ENCODE measurements around the gene TOPORS.
A peak's percentile ranks its signal among the peaks of the same experiment; 100 is the strongest.
"Not testable (repeated sequence)": the region's sequence is repeated elsewhere in the genome, so short reads cannot be mapped to it uniquely, and the experiment has no call there.

TOPORS gene

GRCh38 chr9:32565967-32566366, 13.6 kb upstream of the TOPORS start:
- DNase-seq = no peak

GRCh38 chr9:32558408-32558934, 6.1 kb upstream of the TOPORS start:
- no peak for DNase-seq

GRCh38 chr9:32554591-32554990, 2.2 kb upstream of the TOPORS start:
- no peak for DNase-seq

DNA sequence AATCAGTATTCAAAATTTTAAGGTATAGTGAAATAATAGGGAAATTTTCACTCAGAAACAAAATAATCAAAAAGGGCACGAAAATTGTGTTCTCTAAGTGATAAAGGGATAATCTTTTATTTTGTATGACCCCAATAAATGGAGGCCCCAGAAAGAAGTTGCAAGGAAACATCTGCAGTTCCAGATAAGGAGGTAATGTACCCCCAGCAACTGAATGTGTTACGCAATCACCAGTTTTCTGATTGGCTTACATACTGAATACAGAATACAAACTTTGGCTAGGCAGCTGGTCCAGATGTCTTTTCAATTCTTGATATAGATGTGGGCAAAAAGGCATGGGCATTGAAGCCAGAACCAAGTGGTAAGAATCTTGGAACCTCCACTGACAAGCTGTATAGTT, 1.7 kb upstream of the TOPORS start:
- no peak for DNase-seq

- DNase-seq = peak; percentile 58 to 59
Observed at GRCh38 chr9:32551276-32552051, 922 bp downstream of the TOPORS start.

- DNase-seq = peak; percentile 91 to 93
Observed at GRCh38 chr9:32550562-32551275, 1.7 kb downstream of the TOPORS start.

DNA sequence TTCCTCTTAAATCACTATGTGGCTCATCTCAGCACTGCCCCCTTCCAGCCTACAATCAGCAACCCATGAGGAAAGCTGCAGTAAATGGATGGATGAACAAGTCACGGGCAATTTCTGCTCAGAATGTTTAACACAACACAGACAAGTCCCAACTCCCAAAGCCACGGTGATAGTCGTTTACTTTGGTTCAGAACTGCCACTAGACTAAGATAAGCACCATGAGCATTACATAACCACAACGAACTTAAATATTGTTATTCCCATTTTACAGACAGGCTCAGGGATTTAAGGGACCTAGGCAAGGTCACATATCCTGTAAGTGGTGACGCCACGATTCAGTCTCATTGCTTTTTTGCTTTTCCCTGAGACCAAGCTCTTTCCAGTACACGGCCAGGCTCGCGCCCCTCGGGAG, 2.2 kb downstream of the TOPORS start:
- no peak for DNase-seq

GRCh38 chr9:32548213-32548612, 4.2 kb downstream of the TOPORS start:
- DNase-seq = not testable (repeated sequence)

DNA sequence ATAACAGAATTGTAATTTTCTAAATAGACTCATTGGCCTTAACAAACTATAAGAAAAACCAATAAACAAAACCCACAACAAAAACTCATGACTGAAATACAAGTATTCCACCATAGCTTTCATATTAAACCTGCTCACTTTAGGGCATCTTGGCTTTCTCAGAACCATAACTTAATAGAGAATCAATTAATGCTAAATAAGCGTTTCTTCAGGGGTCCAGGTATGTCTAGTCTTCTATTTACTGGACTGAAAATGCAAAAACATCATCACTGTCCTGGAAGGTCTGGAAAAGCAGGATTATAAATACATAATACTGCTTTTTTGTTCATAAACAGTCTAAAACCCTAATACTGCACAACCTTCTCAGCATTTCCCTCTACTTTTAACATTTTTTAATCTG, 6.5 kb downstream of the TOPORS start:
- no peak for DNase-seq

DNA sequence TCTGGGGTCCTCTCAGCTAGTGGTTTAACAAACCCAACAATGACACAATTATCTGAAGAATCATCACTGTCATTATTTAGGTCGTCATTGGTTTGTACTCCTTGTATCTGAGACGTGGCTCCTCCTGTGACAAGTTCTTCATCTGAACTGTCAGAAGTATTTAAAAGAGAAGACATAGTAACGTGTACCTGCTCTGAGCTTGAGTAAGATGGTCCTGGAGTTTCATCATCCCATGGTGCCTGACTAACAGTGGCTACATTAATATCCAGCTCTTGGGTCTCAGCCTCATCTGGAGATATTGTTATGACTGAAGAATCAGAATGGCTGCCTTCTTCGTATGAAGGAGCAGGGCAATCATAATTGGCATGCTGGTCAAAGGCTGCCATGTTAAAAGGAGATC, 9.3 kb downstream of the TOPORS start:
- no peak for DNase-seq

GRCh38 chr9:32533816-32534215, 18.6 kb downstream of the TOPORS start:
- DNase-seq = no peak

DNA sequence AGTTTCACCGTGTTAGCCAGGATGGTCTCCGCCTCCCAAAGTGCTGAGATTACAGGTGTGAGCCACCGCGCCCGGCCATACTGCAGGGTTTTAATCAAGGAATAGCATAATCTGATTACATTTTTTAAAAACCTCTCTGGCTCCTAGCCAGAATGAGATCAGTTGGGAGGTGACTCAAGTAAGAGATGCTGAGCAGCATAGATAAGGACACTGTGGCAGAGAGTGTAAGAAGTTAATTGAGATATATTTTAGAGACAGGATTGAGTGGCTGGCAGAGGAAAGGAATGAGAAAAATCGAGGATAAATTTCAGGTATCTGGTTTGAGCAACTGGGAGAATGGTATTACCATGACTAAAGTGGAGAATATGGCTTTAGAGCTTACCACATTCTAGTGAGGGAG, 19.1 kb downstream of the TOPORS start:
- DNase-seq = no peak

- DNase-seq = no peak
Observed at GRCh38 chr9:32526707-32527048, 25.7 kb downstream of the TOPORS start.

DNA sequence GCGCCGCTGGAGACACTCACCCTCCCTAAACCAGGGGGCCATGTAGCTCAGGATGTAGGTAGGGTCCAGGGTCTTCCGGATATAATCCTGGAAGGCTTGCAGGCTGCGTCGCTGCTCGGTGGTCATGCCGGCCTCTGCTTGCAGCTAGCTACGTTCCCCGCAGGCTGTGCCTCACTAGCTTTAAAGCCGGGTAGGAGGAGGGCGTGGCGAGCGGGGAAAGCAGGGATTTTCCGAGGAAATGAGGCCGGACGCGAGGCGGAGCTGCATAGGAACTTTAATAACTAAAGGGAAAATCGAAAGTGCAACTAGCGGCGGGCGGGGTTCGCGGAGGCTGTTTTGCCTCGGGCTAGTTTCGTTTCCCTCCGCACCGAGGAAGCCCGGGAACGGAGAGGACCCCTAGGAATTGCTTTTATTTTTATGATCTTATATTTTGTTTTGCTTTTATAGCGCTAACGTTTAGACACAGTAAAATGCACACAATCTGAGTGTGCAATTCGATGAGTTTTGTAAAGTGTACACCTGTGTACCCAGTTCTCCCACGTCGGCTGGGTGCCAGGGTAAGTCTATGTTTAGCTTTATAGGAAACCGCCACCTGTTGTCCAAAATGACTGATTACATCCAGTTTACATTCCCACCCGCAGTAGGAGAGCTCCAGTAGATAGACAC, 26.2 kb downstream of the TOPORS start, which contains the start of gene RIGI:
RIGI (minus strand) TSS at position 156 of the 666 bp plus-strand sequence; CDS start at position 126, 30 bp downstream.
- DNase-seq = peak; percentile 75 to 77

DNA sequence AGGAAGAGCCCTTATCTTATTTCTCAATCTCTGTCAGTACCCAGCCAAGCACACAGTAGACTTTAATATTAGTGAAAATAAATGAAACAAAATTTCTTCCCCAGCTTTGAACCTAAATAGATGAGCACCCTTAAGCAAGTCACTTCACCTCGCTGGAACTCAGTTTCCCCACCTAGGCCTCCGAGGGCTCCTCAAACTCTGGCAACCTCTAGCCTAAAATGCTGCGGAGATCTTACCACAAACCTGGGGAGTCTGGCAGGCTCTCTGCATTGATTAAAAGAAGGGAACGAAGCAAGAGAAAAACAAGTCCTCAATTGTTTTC, 26.7 kb downstream of the TOPORS start:
- peak in 1 of 2 donors; percentile 21 for DNase-seq

DNA sequence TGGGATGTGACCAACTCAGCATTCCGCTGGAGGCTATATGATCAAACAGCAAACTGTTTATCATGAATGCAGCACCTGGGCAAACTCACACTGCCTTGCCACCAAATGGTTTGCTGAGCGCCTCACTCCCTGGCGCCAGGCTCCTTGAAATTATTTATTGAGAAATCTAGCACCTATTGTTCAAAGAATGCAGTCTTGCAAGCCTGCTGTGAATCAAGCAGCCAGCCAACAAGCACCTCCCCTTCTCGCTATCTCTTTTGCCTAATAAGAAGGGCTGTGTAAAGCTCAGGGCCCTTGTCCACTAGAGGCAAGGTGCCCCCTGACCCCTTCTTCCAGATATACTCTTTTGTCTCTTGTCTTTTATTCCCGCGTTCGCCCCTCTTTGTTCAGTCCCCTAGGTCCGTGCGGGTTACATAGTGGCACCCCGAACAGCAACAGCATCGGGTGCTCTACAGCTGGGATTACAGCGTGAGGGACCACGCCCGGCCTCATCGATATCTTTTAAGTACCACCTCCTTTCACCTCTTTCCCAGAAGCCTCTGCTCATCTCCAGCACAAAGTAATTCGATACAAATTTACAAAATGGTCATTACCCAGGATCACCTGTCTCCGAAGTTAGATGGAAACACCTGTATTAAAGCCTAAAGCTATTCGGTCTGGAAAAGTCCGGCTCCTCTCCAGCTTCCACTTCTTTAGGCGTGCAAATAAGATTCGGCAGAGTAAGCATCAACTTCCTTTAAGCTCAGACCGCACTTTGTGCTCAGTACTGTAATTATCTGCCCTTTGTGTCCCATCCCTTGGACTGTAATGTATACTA, 27.3 kb downstream of the TOPORS start:
- DNase-seq = peak; percentile 20 to 27

DNA sequence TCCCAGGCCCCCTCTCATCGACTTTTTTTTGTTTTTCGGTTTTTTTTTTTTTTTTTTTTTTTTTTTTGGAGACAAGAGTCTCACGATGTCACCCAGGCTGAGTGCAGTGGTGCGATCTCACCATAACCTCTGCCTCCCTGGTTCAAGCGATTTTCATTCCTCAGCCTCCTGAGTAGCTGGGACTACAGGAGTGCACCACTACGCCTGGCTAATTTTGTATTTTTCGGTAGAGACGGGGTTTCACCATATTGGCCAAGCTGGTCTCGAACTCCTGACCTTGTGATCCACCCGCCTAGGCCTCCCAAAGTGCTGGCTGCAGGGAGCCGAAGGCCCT, 27.9 kb downstream of the TOPORS start:
- DNase-seq = not testable (repeated sequence)

DNA sequence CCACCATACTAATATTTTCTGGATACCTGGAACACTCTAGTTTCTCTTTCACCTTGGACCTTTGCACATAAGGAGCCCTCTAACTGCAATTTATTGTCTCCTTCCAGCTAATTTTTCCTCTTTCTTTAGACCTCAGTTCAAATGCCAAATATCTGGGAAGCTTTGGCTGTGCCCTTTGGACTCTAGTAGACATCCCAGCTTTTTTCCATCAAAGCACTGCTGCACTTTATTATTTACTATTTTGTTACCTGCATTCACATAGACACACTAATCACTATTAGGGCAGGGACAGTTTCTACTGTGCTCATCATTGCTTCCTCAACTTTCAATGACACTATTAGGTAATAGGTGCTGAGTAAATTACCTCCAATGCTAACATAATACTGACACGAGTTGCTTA, 28.5 kb downstream of the TOPORS start:
- no peak for DNase-seq

- DNase-seq = no peak
Observed at GRCh38 chr9:32518276-32518675, 34.1 kb downstream of the TOPORS start.

DNA sequence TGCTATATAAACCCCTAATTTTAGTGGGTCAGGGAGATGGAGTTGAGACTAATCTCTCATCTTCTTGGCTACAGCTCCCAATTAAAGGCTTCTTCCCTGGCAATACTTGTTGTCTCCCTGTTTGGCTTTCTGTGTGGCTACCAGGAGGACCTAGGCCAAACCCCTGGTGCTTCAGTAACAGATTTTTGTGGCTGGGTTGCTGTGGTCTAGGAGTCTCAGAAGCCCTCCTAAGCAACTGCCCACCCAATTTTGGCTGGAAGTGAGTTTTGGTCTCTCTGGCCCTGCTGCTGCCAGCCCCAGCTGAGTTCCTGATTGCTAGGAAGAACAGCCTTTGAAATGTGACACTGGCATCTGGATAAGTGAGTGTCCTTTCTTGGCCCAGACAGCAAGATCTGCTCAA, 36.1 kb downstream of the TOPORS start:
- DNase-seq = no peak

DNA sequence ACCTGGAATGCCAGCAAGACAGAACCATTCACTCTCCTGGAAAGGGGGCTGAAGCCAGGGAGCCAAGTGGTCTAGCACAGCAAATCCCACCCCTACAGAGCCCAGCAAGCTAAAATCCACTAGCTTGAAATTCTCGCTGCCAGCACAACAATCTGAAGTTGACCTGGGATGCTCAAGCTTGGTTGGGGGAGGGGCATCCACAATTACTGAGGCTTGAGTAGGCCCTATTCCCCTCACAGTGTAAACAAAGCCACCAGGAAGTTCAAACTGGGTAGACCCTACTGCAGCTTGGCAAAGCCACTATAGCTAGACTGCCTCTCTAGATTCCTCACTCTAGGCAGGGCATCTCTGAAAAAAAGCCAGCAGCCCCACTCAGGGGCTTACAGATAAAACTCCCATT, 43.7 kb downstream of the TOPORS start:
- DNase-seq = no peak

GRCh38 chr9:32503008-32503407, 49.4 kb downstream of the TOPORS start:
- DNase-seq = no peak

- no peak for DNase-seq
Observed at GRCh38 chr9:32502464-32502863, 49.9 kb downstream of the TOPORS start.
